A549 (cell line): ENCODE data around the gene BCAS3.

Source experiments
- MAZ ChIP-seq: fragments of 150-350 bp; IDR thresholded peaks from 2 replicates; pipeline ENCODE4 v1.6.1; 2014; ENCODE audit warnings: antibody characterized with exemption, low read depth, low read length, borderline replicate concordance
- POLR2A ChIP-seq: IDR thresholded peaks from 2 replicates; pipeline ENCODE4 v1.6.1; 2012; ENCODE audit warnings: mild to moderate bottlenecking, low read length
- POLR2AphosphoS2 ChIP-seq: conservative IDR thresholded peaks from 2 replicates; pipeline ENCODE4 v1.6.1; 2012; ENCODE audit warnings: low read length, improper control_type of control experiment, inconsistent platforms
- TF ChIP-seq, protein P1 (sequence below): fragments of >200 bp; sonication (Bioruptor Twin); formaldehyde crosslinking; IDR thresholded peaks from 3 replicates; pipeline ENCODE4 v1.5.1; 2016

DNA sequence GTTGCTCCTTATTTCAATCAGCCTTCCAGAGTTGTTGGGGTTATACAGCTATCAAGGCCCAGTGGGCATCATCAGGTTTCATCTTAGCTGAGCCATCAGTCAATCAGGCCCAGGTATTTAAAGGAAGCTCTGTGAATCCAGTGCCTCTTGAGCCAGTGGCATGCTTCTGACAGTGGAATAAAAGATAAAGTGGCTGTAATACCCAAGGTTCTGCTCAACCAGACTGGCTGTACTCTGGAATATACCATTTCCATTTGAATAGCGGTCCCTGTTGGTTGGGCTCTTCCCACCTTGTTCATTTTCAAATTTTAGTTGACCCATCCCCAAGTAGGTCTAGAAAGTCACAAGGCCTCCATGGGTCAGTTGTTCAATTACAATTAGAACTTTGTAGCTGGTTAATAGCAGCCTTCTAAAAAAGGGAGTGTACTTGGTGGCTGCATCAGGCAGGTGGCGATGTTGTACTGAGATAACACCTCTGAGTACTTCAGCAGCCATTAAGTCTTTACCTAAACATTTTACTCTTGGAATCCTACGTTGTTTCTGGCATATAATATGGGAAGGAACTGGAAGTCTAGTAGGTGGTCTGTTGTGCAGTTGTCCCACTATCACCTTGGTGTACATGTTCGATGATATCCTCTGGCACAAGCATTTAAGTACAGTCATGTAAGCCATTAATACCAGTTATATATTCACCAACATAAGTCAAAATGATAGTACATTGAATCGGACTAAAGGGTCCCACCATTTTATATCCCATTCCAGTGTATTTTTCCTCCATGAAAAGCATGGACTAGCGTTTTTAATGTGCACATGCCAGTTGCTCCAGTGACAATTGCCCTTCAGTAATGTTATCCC is 294.1 kb downstream of the BCAS3 start:
- TF ChIP-seq POLR2AphosphoS2 (no peak), POLR2A (no peak), MAZ (no peak)
- TF ChIP-seq, protein P1, sequence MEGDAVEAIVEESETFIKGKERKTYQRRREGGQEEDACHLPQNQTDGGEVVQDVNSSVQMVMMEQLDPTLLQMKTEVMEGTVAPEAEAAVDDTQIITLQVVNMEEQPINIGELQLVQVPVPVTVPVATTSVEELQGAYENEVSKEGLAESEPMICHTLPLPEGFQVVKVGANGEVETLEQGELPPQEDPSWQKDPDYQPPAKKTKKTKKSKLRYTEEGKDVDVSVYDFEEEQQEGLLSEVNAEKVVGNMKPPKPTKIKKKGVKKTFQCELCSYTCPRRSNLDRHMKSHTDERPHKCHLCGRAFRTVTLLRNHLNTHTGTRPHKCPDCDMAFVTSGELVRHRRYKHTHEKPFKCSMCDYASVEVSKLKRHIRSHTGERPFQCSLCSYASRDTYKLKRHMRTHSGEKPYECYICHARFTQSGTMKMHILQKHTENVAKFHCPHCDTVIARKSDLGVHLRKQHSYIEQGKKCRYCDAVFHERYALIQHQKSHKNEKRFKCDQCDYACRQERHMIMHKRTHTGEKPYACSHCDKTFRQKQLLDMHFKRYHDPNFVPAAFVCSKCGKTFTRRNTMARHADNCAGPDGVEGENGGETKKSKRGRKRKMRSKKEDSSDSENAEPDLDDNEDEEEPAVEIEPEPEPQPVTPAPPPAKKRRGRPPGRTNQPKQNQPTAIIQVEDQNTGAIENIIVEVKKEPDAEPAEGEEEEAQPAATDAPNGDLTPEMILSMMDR: peak; percentile 79
